GM18519 (cell line): ENCODE results near the gene IBA57.

ENCODE experiments used
- ATAC-seq: cut with Tn5 transposase; IDR thresholded peaks from one replicate; pipeline ENCODE4 v1.9.1; 2021; ENCODE audit warnings: mild to moderate bottlenecking, moderate library complexity; ENCODE audit not compliant: unreplicated experiment, low FRiP score

Gene IBA57

GRCh38 chr1:228165372-228166169 is at the start of gene IBA57:
Gene IBA57, plus strand, starts transcription at chr1:228165804. Its CDS starts 13 bp downstream, at chr1:228165817.
- peak; percentile 75 for ATAC-seq

DNA sequence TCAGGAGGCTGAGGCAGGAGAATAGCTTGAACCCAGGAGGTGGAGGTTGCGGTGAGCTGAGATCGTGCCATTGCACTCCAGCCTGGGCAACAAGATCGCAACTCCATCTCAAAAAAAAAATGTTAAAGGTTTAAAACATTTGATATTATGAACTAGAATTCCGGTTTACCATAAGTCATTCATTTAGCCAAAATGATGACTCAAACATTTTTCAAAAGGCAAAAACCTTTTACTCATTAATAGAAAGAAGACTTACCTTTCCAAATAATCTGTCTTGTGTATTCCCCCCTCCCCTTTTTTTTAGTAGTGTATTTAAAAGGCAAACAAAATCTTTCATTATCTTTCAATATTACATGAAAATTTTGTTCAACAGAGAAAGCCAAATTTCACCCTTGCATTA is 48.3 kb upstream of the IBA57 start:
- ATAC-seq = no peak

- ATAC-seq = no peak
Measured at GRCh38 chr1:228118040-228118439, 47.6 kb upstream of the IBA57 start.

DNA sequence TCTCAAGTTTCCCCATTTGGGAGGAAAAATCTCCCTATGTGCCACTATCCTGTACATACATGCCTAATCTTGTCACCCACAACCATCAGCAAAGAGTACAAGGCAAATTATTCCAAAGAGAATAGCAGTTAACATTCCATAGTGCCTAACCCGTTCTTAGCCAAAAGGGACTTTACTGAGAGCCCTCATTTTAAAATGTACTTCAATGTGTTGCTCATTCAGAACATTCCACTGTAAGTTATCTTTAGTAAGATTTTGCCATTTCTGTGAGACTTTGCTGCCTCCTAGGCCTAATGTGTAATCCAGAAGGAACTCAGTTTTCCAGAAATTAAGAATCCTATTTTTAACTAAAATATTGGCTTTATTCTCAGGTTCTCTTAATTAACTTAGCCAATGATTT is 45.3 kb upstream of the IBA57 start:
- no peak for ATAC-seq

- ATAC-seq = no peak
Measured at GRCh38 chr1:228120857-228121489, 44.6 kb upstream of the IBA57 start.

DNA sequence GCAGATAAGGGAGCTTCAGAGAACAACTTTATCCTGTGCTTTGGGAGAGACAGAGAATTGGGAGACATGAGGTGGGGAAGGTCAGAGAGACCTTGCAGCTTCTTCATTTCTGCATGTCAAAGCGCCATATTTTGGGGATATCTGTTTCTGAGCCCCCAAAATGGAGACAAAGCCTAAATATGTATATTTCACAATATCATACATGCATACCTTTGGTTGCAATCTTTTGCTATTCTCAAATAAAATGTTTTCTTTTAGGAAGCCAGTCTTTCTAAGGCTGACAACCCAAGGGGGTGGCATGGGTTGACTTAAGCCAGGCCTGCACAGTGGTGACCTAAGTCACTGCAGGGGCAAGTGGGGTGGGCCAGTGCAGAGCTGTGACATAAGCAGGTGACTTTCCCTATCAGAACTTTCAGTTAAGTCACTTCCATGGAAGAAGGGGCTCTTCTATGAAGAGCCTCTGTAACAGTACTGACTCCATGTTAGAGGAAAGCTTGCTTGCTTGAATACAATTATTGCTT is 42.6 kb upstream of the IBA57 start:
- no peak for ATAC-seq

GRCh38 chr1:228123505-228123904 is 42.1 kb upstream of the IBA57 start:
- ATAC-seq = no peak

- no peak for ATAC-seq
Measured at GRCh38 chr1:228125185-228125584, 40.4 kb upstream of the IBA57 start.

DNA sequence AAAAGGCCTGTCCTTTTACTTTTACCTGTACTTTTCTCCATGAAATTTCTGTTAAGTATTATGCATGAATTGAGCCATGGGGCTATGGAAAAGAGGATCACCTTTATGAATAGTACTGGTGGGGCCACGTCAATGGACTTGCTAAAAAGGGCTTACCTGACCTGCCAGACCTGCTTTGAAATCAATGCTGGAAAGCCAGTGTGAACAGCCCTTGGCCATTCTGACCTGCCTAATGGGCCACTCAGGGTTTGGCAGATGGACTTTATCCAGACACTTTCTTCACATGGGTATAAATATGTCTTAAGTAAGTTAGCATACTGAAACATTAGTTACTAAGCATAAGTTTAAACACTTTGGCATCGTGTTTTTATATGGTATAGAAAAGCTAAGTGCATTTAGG is 33.8 kb upstream of the IBA57 start:
- no peak for ATAC-seq

DNA sequence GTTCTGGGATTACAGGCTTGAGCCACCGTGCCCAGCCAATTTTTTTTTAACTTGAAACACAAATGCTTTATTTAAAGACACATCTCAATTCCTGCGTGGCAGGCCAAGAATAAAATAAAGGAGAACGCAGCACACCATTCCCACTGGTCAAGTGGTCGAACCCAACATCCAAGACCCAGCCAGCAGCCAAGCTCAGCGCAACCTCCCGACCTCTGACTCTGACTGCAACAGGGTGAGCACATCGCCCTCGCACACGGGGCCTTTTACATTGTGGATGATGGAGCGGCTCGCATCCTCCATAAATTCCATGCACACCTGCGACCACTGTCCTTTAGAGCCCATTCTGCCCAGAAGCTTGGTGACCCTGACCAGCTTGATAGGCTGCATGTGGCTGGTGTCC is 31.0 kb upstream of the IBA57 start:
- ATAC-seq = no peak

- ATAC-seq = no peak
Measured at GRCh38 chr1:228136901-228137300, 28.7 kb upstream of the IBA57 start.

GRCh38 chr1:228139406-228139930 is 26.1 kb upstream of the IBA57 start:
- no peak for ATAC-seq

DNA sequence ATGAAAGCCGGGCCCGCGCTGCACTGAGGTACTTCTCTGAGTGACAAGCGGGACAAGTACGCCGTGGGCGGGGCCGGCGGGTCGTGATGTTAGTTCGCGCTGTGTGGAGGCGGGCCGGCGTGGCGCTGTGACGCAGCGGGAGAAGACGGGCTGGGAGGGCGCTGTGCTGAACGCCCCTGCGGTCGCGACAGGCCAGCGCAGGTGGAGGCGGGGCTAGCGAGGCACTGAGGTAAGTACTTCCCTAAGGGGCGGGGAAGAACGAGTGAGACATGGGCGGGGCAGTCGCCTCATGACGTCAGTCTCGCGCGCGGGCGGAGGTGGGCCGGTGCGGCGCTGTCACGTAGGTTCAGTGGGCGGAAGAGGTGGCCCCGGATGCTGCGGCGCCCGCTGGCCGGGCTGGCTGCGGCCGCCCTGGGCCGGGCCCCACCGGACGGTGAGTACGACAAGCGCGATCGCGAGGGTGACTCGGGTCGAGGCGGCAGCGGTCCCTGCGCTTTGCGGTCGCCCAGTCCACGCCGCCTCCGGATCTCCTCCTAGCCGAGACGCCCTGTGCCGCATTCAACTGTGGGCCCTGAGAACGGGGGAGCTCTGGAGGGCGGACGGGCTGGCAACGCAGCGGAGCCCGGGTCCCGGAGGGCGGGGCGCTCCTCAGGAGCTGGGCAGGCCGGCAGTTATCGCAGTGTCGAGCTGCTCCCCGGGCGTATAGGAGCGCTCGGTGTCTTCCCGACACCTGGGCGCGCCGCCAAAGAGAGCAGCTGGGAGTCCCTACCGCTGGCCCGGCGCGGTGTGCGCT is 25.5 kb upstream of the IBA57 start, which contains the start of gene GUK1:
Gene GUK1 (plus strand): TSS at position 349 of the 793 bp plus-strand sequence. CDS start 24 bp downstream, at position 373.
- ATAC-seq = peak; percentile 91

- no peak for ATAC-seq
Measured at GRCh38 chr1:228140724-228141225, 24.8 kb upstream of the IBA57 start.

- ATAC-seq = no peak
Measured at GRCh38 chr1:228141226-228142044, 24.2 kb upstream of the IBA57 start.

- ATAC-seq = no peak
Measured at GRCh38 chr1:228142155-228142691, 23.4 kb upstream of the IBA57 start.

- no peak for ATAC-seq
Measured at GRCh38 chr1:228142701-228143136, 22.9 kb upstream of the IBA57 start.

DNA sequence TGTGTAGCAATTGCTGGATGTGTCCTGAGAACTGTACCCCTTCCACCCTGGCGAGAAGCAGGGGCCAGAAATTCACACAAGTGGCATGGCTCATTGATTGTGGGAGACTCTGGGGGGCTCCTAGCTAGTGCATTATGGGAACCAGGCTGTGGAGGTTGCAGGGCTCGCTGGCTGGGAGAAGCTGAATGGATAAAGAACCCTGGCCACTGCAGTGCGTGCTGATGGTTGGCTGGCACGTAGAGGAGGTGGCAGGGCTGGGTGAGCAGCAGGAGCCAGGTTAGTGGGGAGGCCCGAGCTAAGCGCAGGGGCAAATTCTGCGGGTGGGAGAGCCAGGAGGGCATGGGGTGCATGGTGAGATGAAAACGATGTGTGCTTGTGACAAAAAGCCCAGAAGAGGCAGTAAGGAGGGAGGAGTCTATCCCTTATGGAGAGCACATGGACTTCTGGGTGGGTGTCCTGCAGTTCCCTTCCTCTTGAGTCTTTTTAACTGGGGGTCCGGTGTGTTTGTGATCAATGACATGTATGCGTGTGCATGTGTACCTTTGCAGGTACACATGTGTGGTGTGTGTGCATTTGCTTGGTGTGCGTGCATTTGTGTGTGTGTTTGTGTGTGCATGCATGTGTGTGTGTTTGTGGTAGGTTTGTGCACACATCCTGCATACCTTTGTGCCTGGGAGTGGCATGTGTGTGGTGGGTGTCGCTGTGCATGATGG is 22.0 kb upstream of the IBA57 start:
- ATAC-seq = no peak
